HCT116 (cell line): ENCODE results near the gene SIAH2. TPM values are rescaled to one million over a fixed set of nuclear protein-coding genes. Genes with fewer than 3 reads are reported as not detected.

Source experiments
- ATAC-seq: fragments of 200-7000 bp; cut with Tn5 transposase; 2 replicates; pipeline ENCODE4 v1.9.1; 2020; ENCODE audit warnings: mild to moderate bottlenecking, moderate library complexity
- BruUV-seq: library from RNA; stranded (reverse); fragments of 400-500 nt; replicated peaks from 2 replicates; lab custom pipeline; 2021; lab: Mats Ljungman, UMichigan
- CTCF ChIA-PET: fragments of 300-600 bp; sonication (Branson Sonifier 250); formaldehyde crosslinking; loops from one replicate; lab custom pipeline; 2021; ENCODE audit warnings: antibody characterized with exemption; lab: Charles Lee
- POLR2A ChIA-PET: fragments of 300-600, 350-600 bp; sonication (Branson Sonifier 250); formaldehyde crosslinking; loops from one replicate; lab custom pipeline; 2021; ENCODE audit warnings: antibody characterized with exemption; lab: Charles Lee
- RAD21 ChIA-PET, 2 experiments: fragments of 300-600 bp; sonication (Branson Sonifier 250); formaldehyde crosslinking; loops; one replicate each; lab custom pipeline; 2023; ENCODE audit warnings: low total read pairs in 2 of 2; ENCODE audit not compliant: uncharacterized antibody in 2 of 2, unreplicated experiment in 2 of 2, low non-redundant PET in 1 of 2; lab: Charles Lee
- DNase-seq: peaks from one replicate; pipeline ENCODE4 v3.0.0-alpha.2; 2010; ENCODE audit warnings: low read depth, low spot score
- H2AFZ ChIP-seq: fragments of 200-600 bp; shearing (Covaris generic), sonication (generic); 2 replicates; pipeline ENCODE4 v1.6.1; 2017; ENCODE audit warnings: low read depth, mixed run types, mixed read lengths, antibody characterized with exemption, low read length; ENCODE audit not compliant: poor library complexity, severe bottlenecking
- H3K27ac ChIP-seq: 2 replicates; pipeline ENCODE4 v1.5.1; 2012; ENCODE audit warnings: low read depth, low read length
- H3K27me3 ChIP-seq: fragments of 200-600 bp; sonication (generic); 2 replicates; pipeline ENCODE4 v1.6.1; 2016; ENCODE audit warnings: mixed run types, low read length, mixed read lengths; ENCODE audit not compliant: insufficient read depth
- H3K36me3 ChIP-seq, 2 experiments: fragments of 200-500 bp in 1 of 2; fragments of 200-600 bp in 1 of 2; sonication (Bioruptor generic) in 1 of 2; sonication (generic) in 1 of 2; 2 replicates each; pipeline versions ENCODE4 v1.5.1 to v1.6.1; 2014 to 2016; ENCODE audit warnings: low read length in 2 of 2, inconsistent platforms in 1 of 2, mixed read lengths in 1 of 2, mixed run types in 1 of 2; ENCODE audit not compliant: insufficient read depth in 2 of 2, control insufficient read depth in 1 of 2
- H3K4me1 ChIP-seq, 2 experiments: fragments of 200-600 bp in 1 of 2; sonication (generic) in 1 of 2; 2 replicates each; pipeline versions ENCODE4 v1.5.1 to v1.6.1; 2012 to 2017; ENCODE audit warnings: low read length in 2 of 2, inconsistent platforms in 1 of 2, mild to moderate bottlenecking in 1 of 2, mixed read lengths in 1 of 2, mixed run types in 1 of 2, moderate library complexity in 1 of 2; ENCODE audit not compliant: insufficient read depth in 2 of 2, control insufficient read depth in 1 of 2
- H3K4me2 ChIP-seq: fragments of 200-600 bp; sonication (generic); 2 replicates; pipeline ENCODE4 v1.6.1; 2017; ENCODE audit warnings: mixed run types, low read length, mixed read lengths
- H3K4me3 ChIP-seq, 2 experiments: fragments of 200-600 bp in 1 of 2; sonication (generic) in 1 of 2; replicated peaks in 1 of 2; 2 replicates each; pipeline ENCODE4 v1.5.1; 2011 to 2016; ENCODE audit warnings: low read length in 2 of 2, control low read depth in 1 of 2, low read depth in 1 of 2, mild to moderate bottlenecking in 1 of 2, mixed read lengths in 1 of 2, mixed run types in 1 of 2
- H3K79me2 ChIP-seq: fragments of 200-600 bp; sonication (generic); 2 replicates; pipeline ENCODE4 v1.6.1; 2017; ENCODE audit warnings: mild to moderate bottlenecking, mixed run types, low read length, moderate library complexity, mixed read lengths; ENCODE audit not compliant: insufficient read depth
- H3K9ac ChIP-seq: fragments of 200-600 bp; sonication (generic); 2 replicates; pipeline ENCODE4 v1.6.1; 2016; ENCODE audit warnings: low read length, mixed read lengths
- H3K9me2 ChIP-seq: fragments of 200-600 bp; sonication (generic), shearing (Covaris generic); 2 replicates; pipeline ENCODE4 v1.6.1; 2017; ENCODE audit warnings: mixed run types, mild to moderate bottlenecking, moderate library complexity; ENCODE audit not compliant: insufficient read depth
- H3K9me3 ChIP-seq, 2 experiments: fragments of 200-500 bp in 1 of 2; fragments of 200-600 bp in 1 of 2; sonication (Bioruptor generic) in 1 of 2; sonication (generic) in 1 of 2; 2 replicates each; pipeline ENCODE4 v1.6.1; 2014 to 2017; ENCODE audit warnings: low read length in 2 of 2, mixed read lengths in 2 of 2, inconsistent platforms in 1 of 2, low read depth in 1 of 2, mild to moderate bottlenecking in 1 of 2, mixed run types in 1 of 2, moderate library complexity in 1 of 2; ENCODE audit not compliant: control insufficient read depth in 1 of 2, insufficient read depth in 1 of 2
- H4K20me1 ChIP-seq: fragments of 200-600 bp; sonication (generic), shearing (Covaris generic); 2 replicates; pipeline ENCODE4 v1.6.1; 2017; ENCODE audit warnings: mixed run types, mild to moderate bottlenecking, moderate library complexity; ENCODE audit not compliant: insufficient read depth
- CBX3 ChIP-seq: IDR thresholded peaks from 2 replicates; pipeline ENCODE4 v1.6.1; 2012; ENCODE audit warnings: low read depth
- CEBPB ChIP-seq: IDR thresholded peaks from 2 replicates; pipeline ENCODE4 v1.6.1; 2012; ENCODE audit warnings: low read depth
- EGR1 ChIP-seq: IDR thresholded peaks from 2 replicates; pipeline ENCODE4 v1.6.1; 2012; ENCODE audit warnings: low read depth
- ELF1 ChIP-seq: IDR thresholded peaks from 2 replicates; pipeline ENCODE4 v1.6.1; 2012; ENCODE audit warnings: low read depth, borderline replicate concordance
- EZH2 ChIP-seq: fragments of 200-600 bp; sonication (generic); IDR thresholded peaks from 2 replicates; pipeline ENCODE4 v1.6.1; 2017; ENCODE audit warnings: antibody characterized with exemption, mixed run types
- FOSL1 ChIP-seq: IDR thresholded peaks from 2 replicates; pipeline ENCODE4 v1.6.1; 2012; ENCODE audit warnings: low read depth
- JUND ChIP-seq: IDR thresholded peaks from 2 replicates; pipeline ENCODE4 v1.6.1; 2012
- POLR2A ChIP-seq: IDR thresholded peaks from 2 replicates; pipeline ENCODE4 v1.7.0; 2011; ENCODE audit warnings: borderline replicate concordance; ENCODE audit not compliant: insufficient read depth, insufficient read length; ENCODE audit errors: extremely low read depth
- POLR2AphosphoS5 ChIP-seq: IDR thresholded peaks from 2 replicates; pipeline ENCODE4 v1.6.1; 2011; ENCODE audit warnings: mild to moderate bottlenecking, low read depth, low read length, moderate library complexity
- RAD21 ChIP-seq: IDR thresholded peaks from 2 replicates; pipeline ENCODE4 v1.6.1; 2012; ENCODE audit warnings: low read depth, mild to moderate bottlenecking
- SP1 ChIP-seq: IDR thresholded peaks from 2 replicates; pipeline ENCODE4 v1.6.1; 2012; ENCODE audit warnings: low read depth
- SRF ChIP-seq: IDR thresholded peaks from 2 replicates; pipeline ENCODE4 v1.6.1; 2012; ENCODE audit warnings: low read depth
- TCF7L2 ChIP-seq: IDR thresholded peaks from 2 replicates; pipeline ENCODE4 v1.7.0; 2011; ENCODE audit warnings: borderline replicate concordance, inconsistent platforms; ENCODE audit not compliant: insufficient read depth, insufficient read length; ENCODE audit errors: extremely low read depth
- YY1 ChIP-seq: IDR thresholded peaks from 2 replicates; pipeline ENCODE4 v1.6.1; 2011; ENCODE audit warnings: low read length, low read depth, moderate library complexity, mild to moderate bottlenecking; ENCODE audit not compliant: insufficient replicate concordance; ENCODE audit errors: extremely low read depth
- ZNF274 ChIP-seq: fragments of 200-500 bp; sonication (Bioruptor generic); IDR thresholded peaks from 2 replicates; pipeline ENCODE4 v1.6.1; 2014; ENCODE audit warnings: mild to moderate bottlenecking, low read depth, low read length, inconsistent platforms
- intact Hi-C: fragments of 100-400 bp; cut with micrococcal nuclease; formaldehyde crosslinking; loops from 2 replicates; pipeline ENCODE4 v1.10.0; 2022
- total RNA-seq: library from RNA; stranded (reverse); gene quantifications from one replicate; pipeline ENCODE4 v1.2.1, GENCODE V29; 2021; ENCODE audit not compliant: unreplicated experiment
- TF ChIP-seq, protein P1 (sequence below): IDR thresholded peaks from 2 replicates; pipeline ENCODE4 v1.6.1; 2012
- TF ChIP-seq, protein P2 (sequence below), 3 experiments: fragments of 200-600 bp in 1 of 3; sonication (generic) in 1 of 3; IDR thresholded peaks in 2 of 3; conservative IDR thresholded peaks in 1 of 3; 2 replicates each; pipeline ENCODE4 v1.5.1; 2012 to 2017; ENCODE audit warnings: low read depth in 2 of 3, low read length in 2 of 3, antibody characterized with exemption in 1 of 3, borderline replicate concordance in 1 of 3, control low read depth in 1 of 3, mild to moderate bottlenecking in 1 of 3, mixed read lengths in 1 of 3, mixed run types in 1 of 3, moderate library complexity in 1 of 3; ENCODE audit not compliant: insufficient read depth in 1 of 3
- TF ChIP-seq, protein P3 (sequence below): IDR thresholded peaks from 2 replicates; pipeline ENCODE4 v1.6.1; 2012; ENCODE audit warnings: low read depth
- TF ChIP-seq, protein P4 (sequence below): IDR thresholded peaks from 2 replicates; pipeline ENCODE4 v1.6.1; 2011; ENCODE audit warnings: mild to moderate bottlenecking, low read length, moderate library complexity; ENCODE audit not compliant: insufficient replicate concordance; ENCODE audit errors: extremely low read depth

The SIAH2 gene
- total RNA-seq, 1 experiment from 2014 or later = 39.9 TPM

DNA sequence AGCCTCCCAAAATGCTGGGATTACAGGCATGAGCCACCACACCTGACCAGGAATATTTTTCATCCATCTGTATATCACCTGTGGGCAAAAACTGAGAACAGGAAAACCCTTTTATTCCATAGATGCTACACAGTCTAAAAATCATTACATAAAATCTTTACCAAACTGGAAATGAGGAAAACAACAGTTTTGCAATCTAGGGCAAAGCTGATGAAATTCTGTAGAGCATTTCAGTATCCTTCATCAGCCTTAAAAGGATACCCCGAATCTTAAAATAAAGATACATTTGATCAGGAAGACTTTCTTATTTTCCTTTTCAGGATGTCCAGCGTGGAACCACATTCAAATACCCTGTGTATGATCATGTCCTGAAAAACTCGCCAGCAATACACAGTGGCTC is 7.1 kb downstream of the SIAH2 start:
- no peak overlapping the region for H3K9ac ChIP-seq
- no peaks in the 10 kb centered on the region for H3K27me3 ChIP-seq
- 0 out of 4 replicates have a peak, but pooled peaks cover 3 to 4% of the 10 kb centered on the region in 2 experiments for H3K36me3 ChIP-seq
- ChIA-PET CTCF (no interaction called here), RAD21 (no interaction called here), POLR2A (interaction anchor here (1.0 kb wide), 1 partner anchor 50 kb away, joined by 3 read pairs; no protein-coding TSS in a partner anchor)
- H3K27ac ChIP-seq = no peak overlapping the region
- H3K4me1 ChIP-seq = peaks cover 7 to 24% of the 10 kb centered on the region in 2 experiments
- no TSS peak for BruUV-seq
- intact Hi-C loops = no loop called here
- H3K79me2 ChIP-seq = peaks cover 97% of the 10 kb centered on the region
- DNase-seq (no peak), ATAC-seq (no peak)
- H3K4me2 ChIP-seq = no peak overlapping the region
- peaks cover 2% of the 10 kb centered on the region; the same call in 1 of the 2 replicates for H4K20me1 ChIP-seq
- H3K9me2 ChIP-seq = no peaks in the 10 kb centered on the region
- H3K4me3 ChIP-seq = no peak overlapping the region
- H3K9me3 ChIP-seq = no peaks in the 10 kb centered on the region
- no peak overlapping the region for H2AFZ ChIP-seq
- TF ChIP-seq POLR2A (no peak), YY1 (no peak), TCF7L2 (no peak), CBX3 (no peak), RAD21 (no peak), FOSL1 (no peak), CEBPB (no peak), ELF1 (no peak), ZNF274 (no peak), EZH2 (no peak), SRF (no peak), SP1 (no peak), POLR2AphosphoS5 (no peak), JUND (no peak), EGR1 (no peak)
- TF ChIP-seq, protein P1, sequence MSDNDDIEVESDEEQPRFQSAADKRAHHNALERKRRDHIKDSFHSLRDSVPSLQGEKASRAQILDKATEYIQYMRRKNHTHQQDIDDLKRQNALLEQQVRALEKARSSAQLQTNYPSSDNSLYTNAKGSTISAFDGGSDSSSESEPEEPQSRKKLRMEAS = no peak
- TF ChIP-seq, protein P2, sequence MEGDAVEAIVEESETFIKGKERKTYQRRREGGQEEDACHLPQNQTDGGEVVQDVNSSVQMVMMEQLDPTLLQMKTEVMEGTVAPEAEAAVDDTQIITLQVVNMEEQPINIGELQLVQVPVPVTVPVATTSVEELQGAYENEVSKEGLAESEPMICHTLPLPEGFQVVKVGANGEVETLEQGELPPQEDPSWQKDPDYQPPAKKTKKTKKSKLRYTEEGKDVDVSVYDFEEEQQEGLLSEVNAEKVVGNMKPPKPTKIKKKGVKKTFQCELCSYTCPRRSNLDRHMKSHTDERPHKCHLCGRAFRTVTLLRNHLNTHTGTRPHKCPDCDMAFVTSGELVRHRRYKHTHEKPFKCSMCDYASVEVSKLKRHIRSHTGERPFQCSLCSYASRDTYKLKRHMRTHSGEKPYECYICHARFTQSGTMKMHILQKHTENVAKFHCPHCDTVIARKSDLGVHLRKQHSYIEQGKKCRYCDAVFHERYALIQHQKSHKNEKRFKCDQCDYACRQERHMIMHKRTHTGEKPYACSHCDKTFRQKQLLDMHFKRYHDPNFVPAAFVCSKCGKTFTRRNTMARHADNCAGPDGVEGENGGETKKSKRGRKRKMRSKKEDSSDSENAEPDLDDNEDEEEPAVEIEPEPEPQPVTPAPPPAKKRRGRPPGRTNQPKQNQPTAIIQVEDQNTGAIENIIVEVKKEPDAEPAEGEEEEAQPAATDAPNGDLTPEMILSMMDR (IDR thresholded peaks at IDR 0.05 in 2 of 3, conservative IDR thresholded peaks at IDR 0.05 in 1 of 3; ENCODE audit: borderline replicate concordance in 1 of 3, insufficient read depth in 1 of 3, low read depth in 2 of 3, low read length in 2 of 3) = no peak
- TF ChIP-seq, protein P3, sequence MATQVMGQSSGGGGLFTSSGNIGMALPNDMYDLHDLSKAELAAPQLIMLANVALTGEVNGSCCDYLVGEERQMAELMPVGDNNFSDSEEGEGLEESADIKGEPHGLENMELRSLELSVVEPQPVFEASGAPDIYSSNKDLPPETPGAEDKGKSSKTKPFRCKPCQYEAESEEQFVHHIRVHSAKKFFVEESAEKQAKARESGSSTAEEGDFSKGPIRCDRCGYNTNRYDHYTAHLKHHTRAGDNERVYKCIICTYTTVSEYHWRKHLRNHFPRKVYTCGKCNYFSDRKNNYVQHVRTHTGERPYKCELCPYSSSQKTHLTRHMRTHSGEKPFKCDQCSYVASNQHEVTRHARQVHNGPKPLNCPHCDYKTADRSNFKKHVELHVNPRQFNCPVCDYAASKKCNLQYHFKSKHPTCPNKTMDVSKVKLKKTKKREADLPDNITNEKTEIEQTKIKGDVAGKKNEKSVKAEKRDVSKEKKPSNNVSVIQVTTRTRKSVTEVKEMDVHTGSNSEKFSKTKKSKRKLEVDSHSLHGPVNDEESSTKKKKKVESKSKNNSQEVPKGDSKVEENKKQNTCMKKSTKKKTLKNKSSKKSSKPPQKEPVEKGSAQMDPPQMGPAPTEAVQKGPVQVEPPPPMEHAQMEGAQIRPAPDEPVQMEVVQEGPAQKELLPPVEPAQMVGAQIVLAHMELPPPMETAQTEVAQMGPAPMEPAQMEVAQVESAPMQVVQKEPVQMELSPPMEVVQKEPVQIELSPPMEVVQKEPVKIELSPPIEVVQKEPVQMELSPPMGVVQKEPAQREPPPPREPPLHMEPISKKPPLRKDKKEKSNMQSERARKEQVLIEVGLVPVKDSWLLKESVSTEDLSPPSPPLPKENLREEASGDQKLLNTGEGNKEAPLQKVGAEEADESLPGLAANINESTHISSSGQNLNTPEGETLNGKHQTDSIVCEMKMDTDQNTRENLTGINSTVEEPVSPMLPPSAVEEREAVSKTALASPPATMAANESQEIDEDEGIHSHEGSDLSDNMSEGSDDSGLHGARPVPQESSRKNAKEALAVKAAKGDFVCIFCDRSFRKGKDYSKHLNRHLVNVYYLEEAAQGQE = no peak
- TF ChIP-seq, protein P4, sequence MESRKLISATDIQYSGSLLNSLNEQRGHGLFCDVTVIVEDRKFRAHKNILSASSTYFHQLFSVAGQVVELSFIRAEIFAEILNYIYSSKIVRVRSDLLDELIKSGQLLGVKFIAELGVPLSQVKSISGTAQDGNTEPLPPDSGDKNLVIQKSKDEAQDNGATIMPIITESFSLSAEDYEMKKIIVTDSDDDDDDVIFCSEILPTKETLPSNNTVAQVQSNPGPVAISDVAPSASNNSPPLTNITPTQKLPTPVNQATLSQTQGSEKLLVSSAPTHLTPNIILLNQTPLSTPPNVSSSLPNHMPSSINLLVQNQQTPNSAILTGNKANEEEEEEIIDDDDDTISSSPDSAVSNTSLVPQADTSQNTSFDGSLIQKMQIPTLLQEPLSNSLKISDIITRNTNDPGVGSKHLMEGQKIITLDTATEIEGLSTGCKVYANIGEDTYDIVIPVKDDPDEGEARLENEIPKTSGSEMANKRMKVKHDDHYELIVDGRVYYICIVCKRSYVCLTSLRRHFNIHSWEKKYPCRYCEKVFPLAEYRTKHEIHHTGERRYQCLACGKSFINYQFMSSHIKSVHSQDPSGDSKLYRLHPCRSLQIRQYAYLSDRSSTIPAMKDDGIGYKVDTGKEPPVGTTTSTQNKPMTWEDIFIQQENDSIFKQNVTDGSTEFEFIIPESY = no peak
